Right lobe of liver (tissue), 4 donors: ENCODE results near the gene SIGLEC10.

ENCODE experiments used
- POLR2A ChIP-seq: fragments of 450-650 bp; IDR thresholded peaks from one replicate; pipeline ENCODE4 v1.6.1; 2017; ENCODE audit warnings: antibody characterized with exemption, mild to moderate bottlenecking
- TF ChIP-seq, protein P1 (sequence below), 4 donors: fragments of 200-600 bp in 3 of 4; fragments of 450-650 bp in 1 of 4; IDR thresholded peaks; one replicate each; pipeline versions ENCODE4 v1.5.1 to v1.8.0; 2016 to 2022; ENCODE audit warnings: antibody characterized with exemption in 4 of 4, mild to moderate bottlenecking in 2 of 4
- donor health status: DM: no; HTN: no; CAD: no.
- donor health status: DM: no; HTN: no; CAD: no.
- donor health status: DM: no; HTN: yes; CAD: no.

DNA sequence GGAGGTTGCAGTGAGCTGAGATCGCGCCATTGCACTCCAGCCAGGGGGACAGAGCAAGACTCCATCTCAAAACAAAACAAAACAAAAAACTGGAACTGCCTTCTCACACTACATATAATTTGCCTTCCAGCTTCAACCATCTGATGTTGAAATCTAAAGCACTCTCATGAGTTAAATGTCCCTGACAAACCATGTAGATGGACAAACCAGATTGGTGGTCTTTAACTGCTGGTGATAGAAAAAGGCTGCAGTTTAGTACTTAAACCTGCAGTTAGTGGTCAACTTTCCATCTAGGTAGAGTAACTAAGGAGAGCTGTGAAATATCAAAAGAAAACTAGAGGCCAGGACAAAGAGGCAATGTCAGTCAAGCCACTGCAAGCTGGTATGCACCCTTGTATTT is 21.3 kb downstream of the SIGLEC10 start:
- TF ChIP-seq, protein P1, sequence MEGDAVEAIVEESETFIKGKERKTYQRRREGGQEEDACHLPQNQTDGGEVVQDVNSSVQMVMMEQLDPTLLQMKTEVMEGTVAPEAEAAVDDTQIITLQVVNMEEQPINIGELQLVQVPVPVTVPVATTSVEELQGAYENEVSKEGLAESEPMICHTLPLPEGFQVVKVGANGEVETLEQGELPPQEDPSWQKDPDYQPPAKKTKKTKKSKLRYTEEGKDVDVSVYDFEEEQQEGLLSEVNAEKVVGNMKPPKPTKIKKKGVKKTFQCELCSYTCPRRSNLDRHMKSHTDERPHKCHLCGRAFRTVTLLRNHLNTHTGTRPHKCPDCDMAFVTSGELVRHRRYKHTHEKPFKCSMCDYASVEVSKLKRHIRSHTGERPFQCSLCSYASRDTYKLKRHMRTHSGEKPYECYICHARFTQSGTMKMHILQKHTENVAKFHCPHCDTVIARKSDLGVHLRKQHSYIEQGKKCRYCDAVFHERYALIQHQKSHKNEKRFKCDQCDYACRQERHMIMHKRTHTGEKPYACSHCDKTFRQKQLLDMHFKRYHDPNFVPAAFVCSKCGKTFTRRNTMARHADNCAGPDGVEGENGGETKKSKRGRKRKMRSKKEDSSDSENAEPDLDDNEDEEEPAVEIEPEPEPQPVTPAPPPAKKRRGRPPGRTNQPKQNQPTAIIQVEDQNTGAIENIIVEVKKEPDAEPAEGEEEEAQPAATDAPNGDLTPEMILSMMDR (IDR thresholded peaks at IDR 0.05): no peak
- no peak for TF ChIP-seq POLR2A
